HCT116 (cell line): Measurements from ENCODE around the gene SLC6A17. TPM values are rescaled to one million over a fixed set of nuclear protein-coding genes. Genes with fewer than 3 reads are reported as not detected.

ENCODE experiments used
- ATAC-seq: fragments of 200-7000 bp; cut with Tn5 transposase; 2 replicates; pipeline ENCODE4 v1.9.1; 2020; ENCODE audit warnings: mild to moderate bottlenecking, moderate library complexity
- BruUV-seq: library from RNA; stranded (reverse); fragments of 400-500 nt; replicated peaks from 2 replicates; lab custom pipeline; 2021; lab: Mats Ljungman, UMichigan
- CTCF ChIA-PET: fragments of 300-600 bp; sonication (Branson Sonifier 250); formaldehyde crosslinking; loops from one replicate; lab custom pipeline; 2021; ENCODE audit warnings: antibody characterized with exemption; lab: Charles Lee
- POLR2A ChIA-PET: fragments of 300-600, 350-600 bp; sonication (Branson Sonifier 250); formaldehyde crosslinking; loops from one replicate; lab custom pipeline; 2021; ENCODE audit warnings: antibody characterized with exemption; lab: Charles Lee
- RAD21 ChIA-PET, 2 experiments: fragments of 300-600 bp; sonication (Branson Sonifier 250); formaldehyde crosslinking; loops; one replicate each; lab custom pipeline; 2023; ENCODE audit warnings: low total read pairs in 2 of 2; ENCODE audit not compliant: uncharacterized antibody in 2 of 2, unreplicated experiment in 2 of 2, low non-redundant PET in 1 of 2; lab: Charles Lee
- DNase-seq: peaks from one replicate; pipeline ENCODE4 v3.0.0-alpha.2; 2010; ENCODE audit warnings: low read depth, low spot score
- H2AFZ ChIP-seq: fragments of 200-600 bp; shearing (Covaris generic), sonication (generic); 2 replicates; pipeline ENCODE4 v1.6.1; 2017; ENCODE audit warnings: low read depth, mixed run types, mixed read lengths, antibody characterized with exemption, low read length; ENCODE audit not compliant: poor library complexity, severe bottlenecking
- H3K27ac ChIP-seq: 2 replicates; pipeline ENCODE4 v1.5.1; 2012; ENCODE audit warnings: low read depth, low read length
- H3K27me3 ChIP-seq: fragments of 200-600 bp; sonication (generic); 2 replicates; pipeline ENCODE4 v1.6.1; 2016; ENCODE audit warnings: mixed run types, low read length, mixed read lengths; ENCODE audit not compliant: insufficient read depth
- H3K36me3 ChIP-seq, 2 experiments: fragments of 200-500 bp in 1 of 2; fragments of 200-600 bp in 1 of 2; sonication (Bioruptor generic) in 1 of 2; sonication (generic) in 1 of 2; 2 replicates each; pipeline versions ENCODE4 v1.5.1 to v1.6.1; 2014 to 2016; ENCODE audit warnings: low read length in 2 of 2, inconsistent platforms in 1 of 2, mixed read lengths in 1 of 2, mixed run types in 1 of 2; ENCODE audit not compliant: insufficient read depth in 2 of 2, control insufficient read depth in 1 of 2
- H3K4me1 ChIP-seq, 2 experiments: fragments of 200-600 bp in 1 of 2; sonication (generic) in 1 of 2; 2 replicates each; pipeline versions ENCODE4 v1.5.1 to v1.6.1; 2012 to 2017; ENCODE audit warnings: low read length in 2 of 2, inconsistent platforms in 1 of 2, mild to moderate bottlenecking in 1 of 2, mixed read lengths in 1 of 2, mixed run types in 1 of 2, moderate library complexity in 1 of 2; ENCODE audit not compliant: insufficient read depth in 2 of 2, control insufficient read depth in 1 of 2
- H3K4me2 ChIP-seq: fragments of 200-600 bp; sonication (generic); 2 replicates; pipeline ENCODE4 v1.6.1; 2017; ENCODE audit warnings: mixed run types, low read length, mixed read lengths
- H3K4me3 ChIP-seq, 2 experiments: fragments of 200-600 bp in 1 of 2; sonication (generic) in 1 of 2; replicated peaks in 1 of 2; 2 replicates each; pipeline ENCODE4 v1.5.1; 2011 to 2016; ENCODE audit warnings: low read length in 2 of 2, control low read depth in 1 of 2, low read depth in 1 of 2, mild to moderate bottlenecking in 1 of 2, mixed read lengths in 1 of 2, mixed run types in 1 of 2
- H3K79me2 ChIP-seq: fragments of 200-600 bp; sonication (generic); 2 replicates; pipeline ENCODE4 v1.6.1; 2017; ENCODE audit warnings: mild to moderate bottlenecking, mixed run types, low read length, moderate library complexity, mixed read lengths; ENCODE audit not compliant: insufficient read depth
- H3K9ac ChIP-seq: fragments of 200-600 bp; sonication (generic); 2 replicates; pipeline ENCODE4 v1.6.1; 2016; ENCODE audit warnings: low read length, mixed read lengths
- H3K9me2 ChIP-seq: fragments of 200-600 bp; sonication (generic), shearing (Covaris generic); 2 replicates; pipeline ENCODE4 v1.6.1; 2017; ENCODE audit warnings: mixed run types, mild to moderate bottlenecking, moderate library complexity; ENCODE audit not compliant: insufficient read depth
- H3K9me3 ChIP-seq, 2 experiments: fragments of 200-500 bp in 1 of 2; fragments of 200-600 bp in 1 of 2; sonication (Bioruptor generic) in 1 of 2; sonication (generic) in 1 of 2; 2 replicates each; pipeline ENCODE4 v1.6.1; 2014 to 2017; ENCODE audit warnings: low read length in 2 of 2, mixed read lengths in 2 of 2, inconsistent platforms in 1 of 2, low read depth in 1 of 2, mild to moderate bottlenecking in 1 of 2, mixed run types in 1 of 2, moderate library complexity in 1 of 2; ENCODE audit not compliant: control insufficient read depth in 1 of 2, insufficient read depth in 1 of 2
- H4K20me1 ChIP-seq: fragments of 200-600 bp; sonication (generic), shearing (Covaris generic); 2 replicates; pipeline ENCODE4 v1.6.1; 2017; ENCODE audit warnings: mixed run types, mild to moderate bottlenecking, moderate library complexity; ENCODE audit not compliant: insufficient read depth
- ATF3 ChIP-seq: IDR thresholded peaks from 2 replicates; pipeline ENCODE4 v1.6.1; 2012
- CBX3 ChIP-seq: IDR thresholded peaks from 2 replicates; pipeline ENCODE4 v1.6.1; 2012; ENCODE audit warnings: low read depth
- CEBPB ChIP-seq: IDR thresholded peaks from 2 replicates; pipeline ENCODE4 v1.6.1; 2012; ENCODE audit warnings: low read depth
- EGR1 ChIP-seq: IDR thresholded peaks from 2 replicates; pipeline ENCODE4 v1.6.1; 2012; ENCODE audit warnings: low read depth
- EZH2 ChIP-seq: fragments of 200-600 bp; sonication (generic); IDR thresholded peaks from 2 replicates; pipeline ENCODE4 v1.6.1; 2017; ENCODE audit warnings: antibody characterized with exemption, mixed run types
- EZH2phosphoT487 ChIP-seq: fragments of 200-600 bp; IDR thresholded peaks from 2 replicates; pipeline ENCODE4 v1.6.1; 2018; ENCODE audit warnings: antibody characterized with exemption, borderline replicate concordance
- JUND ChIP-seq: IDR thresholded peaks from 2 replicates; pipeline ENCODE4 v1.6.1; 2012
- MAX ChIP-seq: IDR thresholded peaks from 2 replicates; pipeline ENCODE4 v1.6.1; 2012
- POLR2A ChIP-seq: IDR thresholded peaks from 2 replicates; pipeline ENCODE4 v1.7.0; 2011; ENCODE audit warnings: borderline replicate concordance; ENCODE audit not compliant: insufficient read depth, insufficient read length; ENCODE audit errors: extremely low read depth
- POLR2AphosphoS5 ChIP-seq: IDR thresholded peaks from 2 replicates; pipeline ENCODE4 v1.6.1; 2011; ENCODE audit warnings: mild to moderate bottlenecking, low read depth, low read length, moderate library complexity
- RAD21 ChIP-seq: IDR thresholded peaks from 2 replicates; pipeline ENCODE4 v1.6.1; 2012; ENCODE audit warnings: low read depth, mild to moderate bottlenecking
- SIN3A ChIP-seq: IDR thresholded peaks from 2 replicates; pipeline ENCODE4 v1.6.1; 2012; ENCODE audit warnings: low read depth
- SRF ChIP-seq: IDR thresholded peaks from 2 replicates; pipeline ENCODE4 v1.6.1; 2012; ENCODE audit warnings: low read depth
- TCF7L2 ChIP-seq: IDR thresholded peaks from 2 replicates; pipeline ENCODE4 v1.7.0; 2011; ENCODE audit warnings: borderline replicate concordance, inconsistent platforms; ENCODE audit not compliant: insufficient read depth, insufficient read length; ENCODE audit errors: extremely low read depth
- ZBTB33 ChIP-seq: IDR thresholded peaks from 2 replicates; pipeline ENCODE4 v1.6.1; 2011; ENCODE audit warnings: mild to moderate bottlenecking, low read length, moderate library complexity; ENCODE audit not compliant: insufficient replicate concordance; ENCODE audit errors: extremely low read depth
- ZFX ChIP-seq: fragments of 450-650 bp; IDR thresholded peaks from 2 replicates; pipeline ENCODE4 v1.6.1; 2017
- ZNF274 ChIP-seq: fragments of 200-500 bp; sonication (Bioruptor generic); IDR thresholded peaks from 2 replicates; pipeline ENCODE4 v1.6.1; 2014; ENCODE audit warnings: mild to moderate bottlenecking, low read depth, low read length, inconsistent platforms
- intact Hi-C: fragments of 100-400 bp; cut with micrococcal nuclease; formaldehyde crosslinking; loops from 2 replicates; pipeline ENCODE4 v1.10.0; 2022
- total RNA-seq: library from RNA; stranded (reverse); gene quantifications from one replicate; pipeline ENCODE4 v1.2.1, GENCODE V29; 2021; ENCODE audit not compliant: unreplicated experiment

Gene SLC6A17
- total RNA-seq, 1 experiment from 2014 or later, result 10.5 TPM

DNA sequence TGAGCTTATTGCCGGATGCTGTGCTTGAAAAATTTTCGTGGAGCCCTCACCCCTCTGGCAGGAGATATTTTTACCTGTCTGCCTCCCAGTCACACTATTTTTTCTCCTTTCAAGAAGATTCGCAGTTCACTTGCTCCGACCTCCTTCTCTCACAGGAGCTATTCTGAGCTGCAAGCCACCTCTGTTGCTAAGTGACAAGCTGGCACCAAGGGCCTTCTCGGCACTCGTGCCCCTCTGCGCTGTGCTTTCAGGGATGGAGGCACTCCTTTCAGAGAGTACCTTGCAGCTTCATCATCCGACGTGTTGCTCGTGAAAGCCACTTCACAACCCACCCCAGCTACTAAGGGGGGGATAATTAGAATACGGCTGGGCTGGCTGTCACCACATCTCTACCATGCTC lies 11.6 kb downstream of the SLC6A17 start:
- ATAC-seq (no peak), DNase-seq (no peak)
- no peak overlapping the region for H3K4me2 ChIP-seq
- no peaks in the 10 kb centered on the region for H4K20me1 ChIP-seq
- POLR2A ChIA-PET, result no interaction called here
- no peak overlapping the region for H3K27ac ChIP-seq
- RAD21 ChIA-PET, result no interaction called here
- no peaks in the 10 kb centered on the region for H3K27me3 ChIP-seq
- no peak overlapping the region for H3K9ac ChIP-seq
- H3K36me3 ChIP-seq, result no peaks in the 10 kb centered on the region
- no peaks in the 10 kb centered on the region for H3K9me3 ChIP-seq
- no peaks in the 10 kb centered on the region for H3K9me2 ChIP-seq
- no peak overlapping the region for H2AFZ ChIP-seq
- no peak for TF ChIP-seq TCF7L2
- TF ChIP-seq SRF, result no peak
- TF ChIP-seq CBX3, result no peak
- TF ChIP-seq ZBTB33, result no peak
- TF ChIP-seq ZFX, result no peak
- TF ChIP-seq POLR2AphosphoS5, result no peak
- TF ChIP-seq CEBPB, result no peak
- TF ChIP-seq EZH2phosphoT487, result no peak
- TF ChIP-seq MAX, result no peak
- no peak for TF ChIP-seq JUND
- no peak for TF ChIP-seq ATF3
- no peak for TF ChIP-seq EGR1
- no peak for TF ChIP-seq EZH2
- TF ChIP-seq POLR2A, result no peak
- no peak for TF ChIP-seq SIN3A
- no peak for TF ChIP-seq ZNF274
- no peak for TF ChIP-seq RAD21
- H3K4me3 ChIP-seq, result no peak overlapping the region
- peaks cover 0 to 6% of the 10 kb centered on the region in 2 experiments; a peak in 2 of 4 replicates for H3K4me1 ChIP-seq
- CTCF ChIA-PET, result no interaction called here
- no peaks in the 10 kb centered on the region for H3K79me2 ChIP-seq
- intact Hi-C loops, result no loop called here
- no TSS peak for BruUV-seq
